NCI-H748 treated with DMSO at 0.1 percent for 48 hours (cell line): Measurements from ENCODE around the gene DCPS.

Experiments used
- DNase-seq: peaks from one replicate; lab custom pipeline; 2025; lab: John Stamatoyannopoulos, UW

The DCPS gene

GRCh38 chr11:126328938-126329643 is 25.2 kb downstream of the DCPS start:
- DNase-seq, result no peak

- DNase-seq, result no peak
These were observed 25.9 kb downstream of the DCPS start for GRCh38 chr11:126329644-126330211.

- DNase-seq, result no peak
These were observed 27.4 kb downstream of the DCPS start for GRCh38 chr11:126331286-126331685.

GRCh38 chr11:126332221-126332711 is 28.4 kb downstream of the DCPS start:
- no peak for DNase-seq

GRCh38 chr11:126333142-126333541 is 29.3 kb downstream of the DCPS start:
- DNase-seq, result no peak

DNA sequence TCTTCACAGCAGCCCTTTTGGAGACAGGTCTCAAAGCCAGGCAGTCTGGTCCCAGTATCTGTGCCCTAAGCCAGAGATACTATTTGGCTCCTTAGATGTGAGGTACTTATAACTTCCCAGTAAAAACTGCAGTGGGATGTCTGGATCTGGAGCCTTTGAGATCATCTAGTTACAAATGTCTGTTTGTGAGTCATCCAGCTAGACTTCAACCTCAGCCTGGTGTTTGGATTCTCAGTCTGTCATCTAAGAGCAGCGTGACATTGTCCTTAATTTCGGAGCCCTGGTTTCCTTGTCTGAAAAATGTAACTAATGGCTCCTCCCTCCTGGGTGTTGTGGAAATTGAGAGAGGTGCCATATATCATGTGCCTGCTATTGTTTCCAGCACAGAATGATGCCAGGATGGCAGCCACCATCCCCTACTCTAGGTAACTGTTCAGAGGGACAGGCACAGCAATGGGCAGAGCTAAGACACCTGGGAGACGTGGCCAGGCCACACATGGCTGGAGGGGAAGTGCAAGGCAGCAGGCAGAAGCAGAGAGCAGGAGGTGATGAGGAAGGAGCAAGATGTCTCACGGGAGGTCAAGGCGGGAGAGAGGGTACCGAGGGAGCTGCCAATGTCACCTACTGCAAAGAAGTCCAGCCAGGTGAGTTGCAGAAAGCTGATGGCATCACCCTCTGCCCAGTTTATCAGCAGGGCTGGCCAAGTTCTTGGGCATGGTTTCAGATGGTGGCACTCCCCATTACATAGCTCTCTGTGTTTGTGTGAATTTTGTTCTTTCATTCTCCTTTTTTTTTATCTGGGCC is 31.0 kb downstream of the DCPS start:
- no peak for DNase-seq

- DNase-seq, result no peak
These were observed 31.6 kb downstream of the DCPS start for GRCh38 chr11:126335463-126335760.

DNA sequence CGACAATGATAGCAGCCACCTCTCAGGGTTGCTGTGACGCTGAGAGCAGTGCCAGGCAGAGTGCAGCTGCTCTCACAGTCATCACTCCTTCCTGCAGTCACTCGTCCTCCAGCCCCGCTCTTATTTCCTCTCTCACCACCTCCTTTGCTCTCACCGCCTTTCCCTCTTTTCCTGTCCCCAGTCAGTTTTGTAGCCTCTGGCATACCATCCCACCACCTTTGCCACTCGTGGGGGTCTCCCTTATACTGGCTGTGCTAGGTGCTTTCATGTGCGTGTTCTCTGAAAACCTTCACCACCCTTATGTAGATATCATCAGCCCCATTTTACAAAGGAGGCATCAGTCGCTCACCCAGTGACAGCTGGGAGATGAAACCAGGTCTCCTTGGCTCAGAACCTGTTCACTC is 32.3 kb downstream of the DCPS start:
- no peak for DNase-seq

DNA sequence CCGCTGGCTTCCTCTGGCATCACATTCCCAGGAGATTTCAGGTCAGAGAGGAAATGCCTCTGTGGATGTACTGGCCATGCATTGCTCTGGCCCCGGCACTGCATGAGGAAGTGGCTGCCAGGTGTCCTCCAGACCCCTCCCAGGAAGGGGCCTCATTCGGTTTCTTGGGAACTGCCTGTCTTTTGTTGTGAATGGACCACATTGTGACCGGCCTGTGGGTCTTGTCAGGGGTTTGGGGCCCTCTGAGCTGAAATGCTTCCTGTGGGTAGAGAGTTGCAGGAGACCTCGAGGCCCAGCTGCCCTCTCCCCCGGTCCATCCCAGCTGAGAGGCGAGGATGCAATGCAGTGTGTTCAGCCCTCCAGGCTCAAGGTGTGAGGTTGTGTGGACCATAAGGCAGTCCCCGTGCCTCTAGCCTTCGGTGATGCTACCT is 32.8 kb downstream of the DCPS start:
- no peak for DNase-seq

GRCh38 chr11:126337126-126337473 is 33.2 kb downstream of the DCPS start:
- DNase-seq, result no peak

DNA sequence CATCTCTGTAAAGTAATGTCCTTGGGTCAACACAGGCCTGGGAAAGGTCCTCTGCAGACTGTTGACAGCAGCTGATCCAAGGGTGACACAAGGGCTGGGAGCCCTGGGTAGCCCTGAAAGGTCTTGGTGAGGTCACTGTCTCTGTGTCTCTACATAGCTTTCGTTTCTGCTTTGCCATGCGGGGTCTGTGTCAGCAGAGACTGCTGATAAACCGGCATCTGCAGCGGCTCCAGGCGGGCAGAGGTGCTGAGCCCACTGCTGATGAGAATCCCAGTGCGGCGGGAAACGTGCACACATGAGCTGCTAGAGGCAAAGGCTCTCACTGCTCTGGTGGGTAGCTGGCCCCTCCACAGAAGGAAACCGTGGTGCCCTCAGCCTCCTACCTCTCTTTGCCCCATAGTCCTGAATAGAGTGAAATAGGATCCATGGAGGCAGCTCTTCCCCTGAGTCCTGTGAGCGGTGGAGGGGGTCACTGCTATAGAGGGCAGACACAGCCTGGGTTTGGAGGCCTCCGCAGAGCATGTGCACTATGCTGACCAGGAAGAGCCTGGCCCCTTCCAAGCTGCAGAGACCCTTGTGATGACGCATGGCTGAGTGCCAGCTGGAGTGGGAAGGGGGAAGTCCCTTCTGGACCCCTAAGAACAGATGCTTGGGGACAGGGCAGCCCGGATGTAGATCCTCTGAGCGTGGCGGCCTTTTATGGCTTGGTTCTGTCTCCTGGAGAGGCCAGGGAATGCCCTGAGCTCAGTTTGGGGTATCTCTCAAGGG is 33.8 kb downstream of the DCPS start:
- DNase-seq, result no peak

GRCh38 chr11:126338346-126339055 is 34.6 kb downstream of the DCPS start:
- no peak for DNase-seq

DNA sequence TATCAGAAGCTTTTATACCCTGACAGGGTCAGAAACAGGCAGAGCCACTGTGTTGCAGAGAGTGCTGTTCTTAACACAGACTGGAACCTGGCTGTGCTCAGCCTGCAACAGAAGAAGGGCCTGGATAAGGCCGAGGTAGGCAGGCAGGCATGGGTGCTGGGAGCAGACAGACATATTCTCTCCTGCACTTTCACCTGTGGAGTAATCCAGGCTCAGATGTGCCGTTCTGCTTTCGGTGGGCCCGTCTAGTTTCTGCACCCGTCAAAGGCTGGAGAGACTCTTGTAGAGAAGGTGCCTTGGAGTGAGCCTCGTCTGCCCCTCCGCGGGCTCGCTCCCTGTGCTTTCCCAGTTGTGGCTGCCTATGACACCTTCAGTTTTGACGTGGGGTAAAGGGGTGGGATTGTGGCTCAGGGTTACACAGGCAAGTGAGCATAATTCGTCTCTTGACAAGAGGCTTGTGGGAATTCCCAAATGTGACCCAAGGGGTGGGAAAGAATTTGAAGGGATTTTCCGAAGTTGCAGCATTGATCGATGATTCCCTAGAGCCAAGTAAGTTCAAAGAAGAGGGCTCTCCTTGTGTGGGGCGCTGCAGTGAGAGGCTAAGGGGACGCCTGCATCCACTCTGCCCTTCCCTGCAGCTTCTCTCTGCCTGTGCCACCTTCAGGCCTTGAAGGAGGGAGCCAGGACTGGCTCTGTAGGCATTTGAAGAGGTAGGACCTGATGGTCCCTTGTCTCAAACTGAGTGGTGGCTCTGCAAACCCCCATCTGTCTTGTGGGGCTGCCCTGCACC is 35.4 kb downstream of the DCPS start:
- DNase-seq, result no peak

DNA sequence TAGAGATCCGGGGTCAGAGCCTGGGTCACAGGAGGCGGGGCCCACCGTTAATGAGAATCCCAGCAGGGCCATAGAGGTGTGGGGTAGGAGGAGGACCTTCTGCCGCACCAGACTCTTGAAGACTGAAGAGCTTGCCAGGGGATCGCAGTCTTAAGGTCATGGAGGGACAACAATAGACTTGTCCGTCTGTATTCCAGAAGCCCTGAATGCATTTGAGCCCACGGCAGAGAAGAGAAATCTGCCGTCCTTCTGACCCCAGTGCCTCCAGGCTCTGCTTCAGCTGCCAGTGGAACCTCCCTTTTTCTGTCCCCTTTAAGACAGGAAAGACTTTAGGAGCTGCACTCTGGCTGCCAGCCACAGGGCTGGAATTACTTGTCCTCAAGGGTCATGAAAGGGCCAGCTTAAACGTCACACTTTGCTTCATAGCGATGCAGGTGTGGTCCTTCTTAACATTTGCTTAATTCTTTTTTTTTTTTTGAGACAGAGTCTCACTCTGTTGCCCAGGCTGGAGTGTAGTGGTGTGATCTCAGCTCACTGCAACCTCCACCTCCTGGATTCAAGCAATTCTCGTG is 36.1 kb downstream of the DCPS start:
- DNase-seq, result no peak

DNA sequence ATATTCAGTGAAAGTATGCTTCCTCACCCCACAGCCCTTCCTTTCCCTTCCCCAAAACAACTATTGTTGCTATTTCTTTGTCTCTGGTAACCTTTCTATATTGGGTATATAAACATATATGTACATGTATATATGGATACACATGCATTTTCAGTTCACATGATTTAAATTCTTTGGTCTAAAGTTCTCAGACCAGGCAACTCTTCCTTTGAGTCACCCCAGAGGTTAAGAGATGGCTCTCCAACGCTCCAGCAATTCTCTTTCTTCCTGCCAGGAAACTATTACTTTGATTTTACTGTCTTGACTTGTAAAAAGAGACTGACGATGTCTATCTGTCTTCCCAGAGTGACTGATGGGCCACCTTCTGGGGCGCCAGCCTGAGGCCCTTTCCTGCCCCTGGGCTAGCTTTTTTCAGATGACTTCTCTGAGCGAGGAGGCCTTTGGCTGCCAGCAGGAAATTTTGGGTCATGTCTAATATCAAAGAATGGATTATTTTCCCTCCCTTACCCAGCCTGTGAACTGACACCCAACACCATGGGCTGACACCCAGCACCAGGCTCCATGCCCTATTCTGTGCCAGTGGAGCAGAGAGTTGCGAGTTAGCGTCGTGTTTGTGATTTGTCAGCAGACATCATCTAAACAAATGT is 37.2 kb downstream of the DCPS start:
- DNase-seq, result no peak

GRCh38 chr11:126341760-126342161 is 37.9 kb downstream of the DCPS start:
- no peak for DNase-seq

- DNase-seq, result no peak
These were observed 39.2 kb downstream of the DCPS start for GRCh38 chr11:126343051-126343450.

GRCh38 chr11:126344141-126345080 is 40.6 kb downstream of the DCPS start:
- DNase-seq, result no peak

- no peak for DNase-seq
These were observed 41.4 kb downstream of the DCPS start for GRCh38 chr11:126345283-126345682.
